GM19395 (cell line): ENCODE data around the gene LGALS13.
A peak's percentile ranks its signal among the peaks of the same experiment; 100 is the strongest.

ENCODE experiments used
- ATAC-seq: cut with Tn5 transposase; IDR thresholded peaks from one replicate; pipeline ENCODE4 v1.9.1; 2021; ENCODE audit warnings: mild to moderate bottlenecking, moderate library complexity; ENCODE audit not compliant: unreplicated experiment

Gene LGALS13, protein sequence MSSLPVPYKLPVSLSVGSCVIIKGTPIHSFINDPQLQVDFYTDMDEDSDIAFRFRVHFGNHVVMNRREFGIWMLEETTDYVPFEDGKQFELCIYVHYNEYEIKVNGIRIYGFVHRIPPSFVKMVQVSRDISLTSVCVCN

GRCh38 chr19:39602224-39602623, at the start of gene LGALS13:
TSS of gene LGALS13 (plus strand) at chr19:39602524. CDS start at chr19:39602569, 45 bp downstream.
- ATAC-seq, result no peak

DNA sequence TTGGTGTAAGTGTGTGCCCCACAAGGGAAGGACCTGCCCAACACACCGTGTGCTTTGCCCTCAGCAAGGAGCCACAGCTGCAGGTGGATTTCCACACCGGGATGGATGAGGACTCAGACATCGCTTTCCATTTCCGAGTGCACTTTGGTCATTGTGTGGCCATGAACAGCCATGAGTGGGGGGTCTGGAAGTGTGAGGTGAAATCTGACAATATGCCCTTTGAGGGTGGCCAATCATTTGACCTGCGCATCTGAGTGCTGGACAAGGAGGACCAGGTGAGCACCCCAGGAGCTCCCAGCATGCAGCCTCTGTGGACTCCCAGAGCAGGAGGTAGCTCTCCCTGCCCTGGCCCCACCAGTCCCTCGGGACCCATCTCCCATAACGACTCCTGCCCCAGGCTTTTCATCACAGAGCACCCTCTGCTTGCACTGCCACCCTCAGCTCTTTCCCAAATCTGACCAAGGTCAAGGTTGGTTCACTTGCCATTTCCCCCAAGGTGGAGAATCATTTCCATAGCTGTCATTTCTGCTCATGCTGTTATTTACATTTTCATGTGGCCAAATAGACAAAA, 49.2 kb upstream of the LGALS13 start:
- ATAC-seq, result no peak

DNA sequence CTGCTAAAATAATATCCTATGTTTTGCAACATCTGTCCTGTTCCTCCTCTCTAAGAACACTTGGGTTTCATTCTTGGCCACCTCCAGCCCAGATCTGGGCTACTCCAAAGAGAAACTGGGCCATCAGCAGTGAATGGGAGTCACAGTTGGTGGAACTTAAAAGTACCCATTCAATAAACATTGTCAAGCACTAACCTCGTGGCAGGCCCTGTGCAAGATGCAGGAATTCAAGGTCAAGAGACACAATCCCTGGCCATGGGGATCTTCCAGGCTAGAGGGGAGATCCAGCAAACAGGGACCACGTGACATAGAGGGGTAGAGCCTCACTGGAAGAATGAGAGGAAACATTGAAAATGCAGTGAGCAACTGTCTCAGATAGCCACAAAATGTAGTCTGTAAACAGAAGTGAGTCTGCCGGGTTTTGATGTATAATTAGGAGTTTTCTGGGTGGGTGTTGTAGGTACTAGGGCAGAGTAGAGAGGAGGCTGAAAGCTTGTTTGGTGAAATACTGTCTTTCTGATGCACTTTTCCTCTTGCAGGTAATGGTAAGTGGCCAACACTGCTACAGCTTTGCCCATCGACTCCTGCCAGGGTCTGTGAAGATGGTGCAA, 47.5 kb upstream of the LGALS13 start:
- no peak for ATAC-seq

DNA sequence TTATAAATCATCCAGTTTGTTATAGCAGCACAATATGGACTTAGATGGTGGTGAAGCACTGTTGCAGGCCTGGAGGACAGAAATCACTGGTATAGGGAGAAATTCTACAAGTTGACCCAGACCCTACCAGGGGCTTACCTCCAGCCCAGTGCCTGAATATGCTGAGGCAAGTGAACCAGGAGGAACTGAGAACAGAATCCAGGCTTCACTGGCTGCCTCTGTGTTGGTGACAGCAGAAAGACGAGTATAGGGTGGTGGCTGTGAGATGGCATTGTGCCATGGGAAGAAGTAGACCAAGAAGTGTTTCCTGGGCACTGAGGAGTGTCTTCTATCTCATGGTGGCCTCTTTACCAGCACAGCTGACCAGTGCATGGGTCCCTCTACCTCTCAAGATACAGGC, 46.4 kb upstream of the LGALS13 start:
- ATAC-seq, result no peak

DNA sequence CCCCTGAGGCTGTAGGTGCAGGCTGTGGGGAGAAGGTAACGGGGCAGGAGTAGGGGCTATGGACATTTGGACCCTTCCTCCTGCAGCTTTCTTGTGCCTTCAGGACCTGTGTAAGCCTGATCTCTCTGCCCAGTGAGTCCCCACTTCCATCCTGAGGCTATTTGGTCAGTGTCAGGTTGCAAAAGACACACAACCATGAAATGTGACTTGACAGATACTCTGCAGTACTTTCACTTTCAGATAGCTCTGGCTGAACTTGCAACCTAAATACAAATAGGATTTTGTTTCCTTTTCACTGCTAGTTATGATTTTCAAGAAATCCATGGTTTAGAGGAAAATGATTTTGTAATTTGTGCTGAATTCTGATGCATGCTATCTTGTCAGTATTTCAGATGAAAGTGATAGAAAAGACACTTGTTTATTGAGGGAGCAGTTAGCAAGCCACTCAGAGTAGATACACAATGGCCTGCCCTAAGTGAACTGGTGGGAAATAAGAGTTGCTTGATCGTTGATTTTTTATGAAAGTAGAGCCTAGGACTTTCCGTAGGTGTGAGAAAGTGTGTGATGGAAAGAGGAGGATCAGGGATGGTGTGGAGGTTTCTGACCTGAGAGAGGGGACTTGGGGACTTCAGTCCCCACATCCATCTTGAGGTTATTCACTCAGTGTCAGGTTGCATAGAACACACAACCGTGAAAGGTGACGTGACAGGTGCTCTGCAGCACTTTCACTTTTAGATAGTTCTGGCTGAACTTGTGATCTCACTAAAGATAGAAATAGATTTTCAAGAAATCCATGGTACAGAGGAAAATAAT, 44.3 kb upstream of the LGALS13 start:
- peak; percentile 54 for ATAC-seq

DNA sequence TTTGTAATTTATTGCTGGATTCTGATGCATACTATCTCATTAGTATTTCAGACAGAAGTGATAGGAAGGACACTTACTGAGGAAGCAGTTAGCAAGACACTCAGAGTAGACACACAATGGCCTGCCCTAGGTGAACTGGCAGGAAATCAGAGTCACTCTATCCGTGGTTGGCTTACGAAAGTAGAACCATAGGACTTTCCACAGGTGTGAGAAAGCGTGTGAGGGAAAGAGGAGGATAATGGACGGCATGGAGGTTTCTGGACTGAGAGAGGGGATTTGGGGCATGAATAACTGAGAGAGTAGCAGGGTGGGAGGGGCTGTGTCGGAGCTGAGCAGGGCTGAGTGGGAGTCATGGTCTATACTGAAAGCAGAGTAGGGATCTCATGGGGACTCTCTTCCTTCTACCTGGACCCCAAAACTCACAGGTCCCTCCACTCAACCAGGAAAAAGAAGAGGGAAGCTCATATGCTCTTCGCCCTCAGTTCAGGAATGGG, 43.7 kb upstream of the LGALS13 start:
- ATAC-seq, result peak; percentile 34

DNA sequence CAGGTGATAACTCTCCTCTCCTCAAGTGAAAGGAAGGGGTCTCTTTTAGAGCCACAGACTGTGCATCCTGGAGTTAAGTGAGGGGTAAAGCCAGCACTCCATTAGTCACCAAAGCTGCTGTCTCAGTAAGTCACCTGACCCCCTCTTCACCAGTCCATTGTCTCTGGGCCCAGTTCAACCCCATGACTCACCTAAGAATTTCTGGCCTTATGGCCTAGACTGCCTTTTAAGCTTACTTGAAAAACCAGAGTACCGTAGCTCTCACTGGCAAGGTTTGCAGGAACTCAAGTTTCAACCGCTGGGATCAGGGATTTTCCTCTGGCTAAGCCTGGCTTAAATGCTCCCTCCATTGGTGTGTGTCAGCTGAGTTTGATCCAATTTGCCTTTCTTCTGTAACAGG, 38.9 kb upstream of the LGALS13 start:
- ATAC-seq, result no peak

DNA sequence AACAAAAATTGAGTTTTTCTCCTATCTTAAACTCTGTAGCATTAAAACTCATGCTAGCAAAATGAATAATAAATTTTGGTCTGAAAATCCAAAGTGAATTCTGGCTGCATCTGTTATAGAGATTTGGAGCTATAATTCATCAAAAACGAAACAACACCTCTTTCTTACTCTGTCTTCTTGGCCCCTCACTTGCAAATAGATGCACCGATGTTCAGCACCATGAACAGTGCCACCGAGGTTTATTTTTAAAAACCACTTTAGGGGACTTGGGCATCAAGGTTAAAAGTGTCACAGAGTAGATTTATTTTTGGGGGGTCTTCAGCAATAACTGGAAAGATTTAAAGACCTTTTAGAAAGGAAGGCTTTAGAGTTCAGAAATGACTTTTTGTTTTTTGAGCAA, 36.3 kb upstream of the LGALS13 start:
- no peak for ATAC-seq

GRCh38 chr19:39568604-39569003, 33.7 kb upstream of the LGALS13 start:
- no peak for ATAC-seq

- ATAC-seq, result no peak
Measured at GRCh38 chr19:39582442-39582841, 19.9 kb upstream of the LGALS13 start.

- ATAC-seq, result no peak
Measured at GRCh38 chr19:39582891-39583625, 19.3 kb upstream of the LGALS13 start.

- no peak for ATAC-seq
Measured at GRCh38 chr19:39587496-39587895, 14.8 kb upstream of the LGALS13 start.

DNA sequence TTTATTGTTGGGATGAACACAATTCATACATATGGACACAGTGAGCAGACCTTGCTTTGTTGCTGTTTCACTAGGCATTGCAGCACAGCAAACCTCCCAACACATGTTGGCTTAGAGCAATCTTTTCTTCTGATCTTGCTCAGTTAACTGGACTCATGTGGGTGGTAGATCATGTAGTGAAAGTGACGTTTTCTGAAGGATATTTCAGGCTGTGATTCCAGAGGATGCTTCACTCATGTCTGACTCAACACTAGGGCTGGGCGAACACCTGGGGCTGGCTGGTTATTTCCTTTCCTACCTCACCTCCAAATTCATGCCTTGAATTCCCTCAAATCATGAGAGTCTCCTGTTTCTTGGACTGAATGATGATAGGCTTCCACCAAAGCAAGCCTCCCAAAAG, 14.3 kb upstream of the LGALS13 start:
- no peak for ATAC-seq

DNA sequence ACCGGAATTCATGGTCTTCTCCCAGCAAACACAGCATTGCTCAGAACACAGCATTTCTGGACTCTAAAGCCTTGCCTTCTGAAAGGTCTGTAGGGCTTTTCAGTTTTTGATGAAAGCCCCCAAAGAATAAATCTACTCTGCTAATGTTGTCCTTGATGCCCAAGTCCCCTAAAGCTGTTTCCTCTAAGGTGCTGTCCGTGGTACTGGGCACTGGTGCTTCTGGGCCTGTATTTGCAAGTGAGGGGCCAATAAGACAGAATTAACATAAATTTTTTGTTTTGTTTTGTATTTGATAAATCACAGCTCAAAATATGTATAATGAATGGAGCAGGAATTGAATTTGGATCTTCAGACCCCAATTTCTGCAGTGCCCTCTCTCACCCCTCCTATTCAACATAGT, 12.1 kb upstream of the LGALS13 start:
- no peak for ATAC-seq

- no peak for ATAC-seq
Measured at GRCh38 chr19:39592381-39592780, 9.9 kb upstream of the LGALS13 start.

- ATAC-seq, result no peak
Measured at GRCh38 chr19:39595950-39596349, 6.4 kb upstream of the LGALS13 start.

GRCh38 chr19:39596911-39597310, 5.4 kb upstream of the LGALS13 start:
- no peak for ATAC-seq

GRCh38 chr19:39599116-39599515, 3.2 kb upstream of the LGALS13 start:
- ATAC-seq, result no peak

DNA sequence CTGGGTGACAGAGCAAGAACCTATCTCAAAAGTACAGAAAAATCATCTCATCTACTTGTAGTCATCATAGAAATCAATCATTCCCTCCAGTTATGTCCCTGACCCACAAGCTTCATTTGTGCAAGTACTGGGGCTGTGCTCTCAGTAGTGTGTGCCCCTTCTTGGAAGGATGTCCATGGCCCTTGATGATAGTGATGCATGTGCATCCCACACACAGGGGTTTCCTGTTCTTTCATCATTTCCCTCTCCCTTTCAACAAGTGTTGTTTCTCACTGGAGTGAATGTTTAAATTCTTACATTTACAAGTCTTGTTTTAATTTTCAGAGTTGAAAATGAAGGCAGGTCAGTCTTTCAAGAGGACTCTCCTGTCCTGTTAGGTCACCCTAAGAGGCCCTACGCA, 1.5 kb downstream of the LGALS13 start:
- ATAC-seq, result no peak

DNA sequence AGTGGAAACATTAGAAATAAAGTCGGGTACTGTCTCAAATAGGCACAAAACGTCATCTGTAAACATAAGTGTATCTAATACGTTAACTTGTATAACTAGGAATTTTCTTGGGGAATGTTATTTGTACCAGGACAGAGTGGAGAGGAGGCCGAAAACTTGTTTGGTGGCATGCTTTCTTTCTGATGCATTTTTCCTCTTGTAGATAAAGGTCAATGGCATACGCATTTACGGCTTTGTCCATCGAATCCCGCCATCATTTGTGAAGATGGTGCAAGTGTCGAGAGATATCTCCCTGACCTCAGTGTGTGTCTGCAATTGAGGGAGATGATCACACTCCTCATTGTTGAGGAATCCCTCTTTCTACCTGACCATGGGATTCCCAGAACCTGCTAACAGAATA, 4.7 kb downstream of the LGALS13 start:
- ATAC-seq, result no peak

DNA sequence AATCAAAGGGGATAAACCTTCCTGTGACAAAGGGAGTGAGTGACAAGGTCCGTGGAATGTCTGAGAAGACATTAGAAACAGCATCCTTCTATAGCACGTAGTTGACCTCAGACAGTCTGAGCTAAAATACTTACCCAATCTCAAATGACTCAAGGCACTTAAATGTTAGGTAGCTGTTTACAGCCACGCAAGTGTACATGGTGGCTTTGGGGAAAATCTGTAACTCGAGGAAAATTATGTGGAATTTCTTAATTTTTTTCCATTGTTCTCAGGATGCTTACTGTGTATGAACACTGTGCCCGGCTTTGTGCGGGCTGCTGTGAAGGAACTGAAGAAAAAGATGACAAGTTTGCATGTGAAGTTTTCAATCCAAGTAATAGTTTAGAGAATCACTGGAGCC, 5.2 kb downstream of the LGALS13 start:
- ATAC-seq, result no peak
